ENCODE results near the gene C6. TPM values are rescaled to one million over a fixed set of nuclear protein-coding genes. Genes with fewer than 3 reads are reported as not detected.

C6 gene
- total and polyA plus RNA-seq, 2 of the 13 experiments (the other 11 are each of a cell fraction or from before 2014, with no cell fraction given): 0.28 to 4.7 TPM

DNA sequence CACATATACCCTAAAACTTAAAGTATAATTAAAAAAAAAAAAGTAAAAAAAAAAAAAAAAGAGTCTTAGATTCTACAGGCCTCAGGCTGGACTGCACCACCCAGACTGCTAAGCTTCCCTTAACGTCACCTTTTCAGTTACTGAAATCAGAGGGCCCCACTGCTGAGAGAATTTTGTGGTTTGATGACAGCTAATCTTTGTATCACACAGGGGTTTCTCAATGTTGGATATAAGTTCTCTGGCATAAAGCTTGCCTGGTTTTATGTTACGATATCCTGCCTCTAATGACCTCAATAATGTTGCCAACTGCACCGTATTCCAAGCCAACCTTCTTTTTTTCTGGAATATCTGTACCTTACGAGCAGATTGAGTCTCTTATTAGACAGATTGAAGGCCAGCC, 43.1 kb upstream of the C6 start:
- ChIA-PET POLR2A (no interaction called here), CTCF (ENCODE audit: low intra/inter-chr PET ratio, low total read pairs) (no interaction called here)
- Histone ChIP-seq H3K79me2 (ENCODE audit: insufficient read depth, low read length) (no peaks in the 10 kb centered on the region), H3K27ac (ENCODE audit: extremely low read length, insufficient read depth, low read length) (no peak overlapping the region), H3K27me3 (ENCODE audit: control insufficient read depth in 1 of 2, insufficient read depth in 2 of 2, low read length in 2 of 2) (no peaks in the 10 kb centered on the region), H3K4me1 (ENCODE audit: insufficient read depth, low read length) (no peaks in the 10 kb centered on the region), H3K4me2 (ENCODE audit: low read depth, low read length) (no peak overlapping the region), H3K9me3 (ENCODE audit: low read length) (peaks cover 11% of the 10 kb centered on the region), H3K36me3 (replicated peaks in 1 of 2; ENCODE audit: control insufficient read depth in 1 of 2, insufficient read depth in 2 of 2, low read length in 2 of 2) (no peaks in the 10 kb centered on the region), H3K4me3 (replicated peaks in 1 of 3; ENCODE audit: insufficient read depth in 1 of 3, low read depth in 2 of 3, low read length in 3 of 3) (no peak overlapping the region), H2AFZ (ENCODE audit: low read length) (no peak overlapping the region), H4K20me1 (ENCODE audit: insufficient read depth, low read length) (no peaks in the 10 kb centered on the region), H3K9ac (ENCODE audit: insufficient read depth, low read depth, low read length) (no peak overlapping the region)
- intact Hi-C loops (cut with micrococcal nuclease; ENCODE audit: unreplicated experiment): no loop called here
- no peak for ATAC-seq
- no peak for FAIRE-seq
- no TSS peak for BruUV-seq (replicated peaks)
- TF ChIP-seq MEIS2 (CRISPR knock-in tag; IDR thresholded peaks at IDR 0.05) (no peak), CC2D1A (CRISPR knock-in tag; IDR thresholded peaks at IDR 0.05) (no peak), TOE1 (CRISPR knock-in tag; IDR thresholded peaks at IDR 0.05) (no peak)
- in situ Hi-C loops (cut with HindIII; ENCODE audit: extremely low pct_ligation_motif_present, low pct_unique_long_range_greater_than_20kb): loop anchor here (25.0 kb wide), 1 partner anchor 581 kb away; no protein-coding TSS in a partner anchor
- 20% methylated on average over 4 of the region's 4 CpGs for WGBS (ENCODE audit: low lambda C conversion rate)
- no peak for DNase-seq (ENCODE audit: low spot score)

- peaks cover 11% of the 10 kb centered on the region for H3K9me3 ChIP-seq (ENCODE audit: low read length)
- no peaks in the 10 kb centered on the region for H3K36me3 ChIP-seq (replicated peaks in 1 of 2; ENCODE audit: control insufficient read depth in 1 of 2, insufficient read depth in 2 of 2, low read length in 2 of 2)
- in situ Hi-C loops (cut with HindIII; ENCODE audit: extremely low pct_ligation_motif_present, low pct_unique_long_range_greater_than_20kb): loop anchor here (25.0 kb wide), 1 partner anchor 584 kb away; no protein-coding TSS in a partner anchor
- H3K9ac ChIP-seq (ENCODE audit: insufficient read depth, low read depth, low read length): no peak overlapping the region
- no peak overlapping the region for H3K4me2 ChIP-seq (ENCODE audit: low read depth, low read length)
- TF ChIP-seq ZNF747 (CRISPR knock-in tag; IDR thresholded peaks at IDR 0.05; ENCODE audit: borderline replicate concordance) (no peak), BCL6 (CRISPR knock-in tag; IDR thresholded peaks at IDR 0.05) (no peak), ZNF576 (CRISPR knock-in tag; IDR thresholded peaks at IDR 0.05) (no peak), PLSCR1 (CRISPR knock-in tag; IDR thresholded peaks at IDR 0.05; ENCODE audit: borderline replicate concordance) (no peak), SOX5 (CRISPR knock-in tag; IDR thresholded peaks at IDR 0.05; ENCODE audit: borderline replicate concordance) (no peak), CBX5 (CRISPR knock-in tag; IDR thresholded peaks at IDR 0.05; ENCODE audit: borderline replicate concordance) (no peak), ELF4 (CRISPR knock-in tag; IDR thresholded peaks at IDR 0.05; ENCODE audit: borderline replicate concordance) (no peak), HNRNPK (IDR thresholded peaks at IDR 0.05; ENCODE audit: low read depth, low read length, poor library complexity, severe bottlenecking) (no peak), ZNF614 (CRISPR knock-in tag; IDR thresholded peaks at IDR 0.05; ENCODE audit: borderline replicate concordance) (no peak), THAP7 (CRISPR knock-in tag; IDR thresholded peaks at IDR 0.05) (no peak), STAG1 (CRISPR knock-in tag; IDR thresholded peaks at IDR 0.05) (no peak), ZNF101 (CRISPR knock-in tag; IDR thresholded peaks at IDR 0.05; ENCODE audit: borderline replicate concordance, low read depth) (no peak), HMG20B (CRISPR knock-in tag; conservative IDR thresholded peaks at IDR 0.05) (no peak)
- FAIRE-seq (no peak), ATAC-seq (no peak), DNase-seq (ENCODE audit: low spot score) (no peak)
- H4K20me1 ChIP-seq (ENCODE audit: insufficient read depth, low read length): no peaks in the 10 kb centered on the region
- H2AFZ ChIP-seq (ENCODE audit: low read length): no peak overlapping the region
- intact Hi-C loops (cut with micrococcal nuclease; ENCODE audit: unreplicated experiment): no loop called here
- ChIA-PET CTCF (ENCODE audit: low intra/inter-chr PET ratio, low total read pairs) (no interaction called here), POLR2A (no interaction called here)
- no peak overlapping the region for H3K4me3 ChIP-seq (replicated peaks in 1 of 3; ENCODE audit: insufficient read depth in 1 of 3, low read depth in 2 of 3, low read length in 3 of 3)
- H3K4me1 ChIP-seq (ENCODE audit: insufficient read depth, low read length): no peaks in the 10 kb centered on the region
- no TSS peak for BruUV-seq (replicated peaks)
- H3K79me2 ChIP-seq (ENCODE audit: insufficient read depth, low read length): no peaks in the 10 kb centered on the region
- H3K27me3 ChIP-seq (ENCODE audit: control insufficient read depth in 1 of 2, insufficient read depth in 2 of 2, low read length in 2 of 2): no peaks in the 10 kb centered on the region
- no peak overlapping the region for H3K27ac ChIP-seq (ENCODE audit: extremely low read length, insufficient read depth, low read length)
Measured at GRCh38 chr5:41253109-41253508, 39.8 kb upstream of the C6 start.

All from HepG2 (cell line).